ENCODE results near the gene ITIH6. TPM values are rescaled to one million over a fixed set of nuclear protein-coding genes. Genes with fewer than 3 reads are reported as not detected.
A peak's percentile ranks its signal among the peaks of the same experiment; 100 is the strongest.

ITIH6 gene
- total RNA-seq, 1 donor = not detected

- no peak for DNase-seq (ENCODE audit: insufficient read length, low spot score, missing footprints)
- Histone ChIP-seq H3K4me3 (ENCODE audit: insufficient read depth, low read length) (no peak overlapping the region), H3K27me3 (ENCODE audit: insufficient read depth, low read length) (no peaks in the 10 kb centered on the region), H3K79me2 (ENCODE audit: insufficient read depth, low read length) (no peaks in the 10 kb centered on the region), H3K27ac (ENCODE audit: low read depth, low read length) (no peak overlapping the region), H2AFZ (ENCODE audit: low read length) (no peak overlapping the region), H3K36me3 (ENCODE audit: insufficient read depth, low read length) (no peaks in the 10 kb centered on the region), H4K20me1 (ENCODE audit: insufficient read depth, low read length) (no peaks in the 10 kb centered on the region), H3K9me3 (ENCODE audit: low read depth, low read length) (no peaks in the 10 kb centered on the region), H3K4me2 (ENCODE audit: insufficient read depth, low read length) (no peak overlapping the region), H3K4me1 (ENCODE audit: insufficient read depth, low read length) (no peaks in the 10 kb centered on the region)
- no peak for TF ChIP-seq CTCF (IDR thresholded peaks at IDR 0.05; ENCODE audit: extremely low read depth, low read depth, low read length)
Observed at GRCh38 chrX:54714424-54714823, 83.6 kb downstream of the ITIH6 start.

- no peak for TF ChIP-seq CTCF (IDR thresholded peaks at IDR 0.05; ENCODE audit: extremely low read depth, low read depth, low read length)
- no peak overlapping the region for H3K4me2 ChIP-seq (ENCODE audit: insufficient read depth, low read length)
- no peaks in the 10 kb centered on the region for H3K36me3 ChIP-seq (ENCODE audit: insufficient read depth, low read length)
- no peaks in the 10 kb centered on the region for H4K20me1 ChIP-seq (ENCODE audit: insufficient read depth, low read length)
- no peak overlapping the region for H3K4me3 ChIP-seq (ENCODE audit: insufficient read depth, low read length)
- H3K27me3 ChIP-seq (ENCODE audit: insufficient read depth, low read length) = no peaks in the 10 kb centered on the region
- H3K4me1 ChIP-seq (ENCODE audit: insufficient read depth, low read length) = no peaks in the 10 kb centered on the region
- no peaks in the 10 kb centered on the region for H3K9me3 ChIP-seq (ENCODE audit: low read depth, low read length)
- DNase-seq (ENCODE audit: insufficient read length, low spot score, missing footprints) = no peak
- no peak overlapping the region for H2AFZ ChIP-seq (ENCODE audit: low read length)
- no peaks in the 10 kb centered on the region for H3K79me2 ChIP-seq (ENCODE audit: insufficient read depth, low read length)
- no peak overlapping the region for H3K27ac ChIP-seq (ENCODE audit: low read depth, low read length)
Observed at GRCh38 chrX:54711735-54712134, 86.3 kb downstream of the ITIH6 start.

- Histone ChIP-seq H3K4me2 (ENCODE audit: insufficient read depth, low read length) (no peak overlapping the region), H3K27ac (ENCODE audit: low read depth, low read length) (no peak overlapping the region), H3K36me3 (ENCODE audit: insufficient read depth, low read length) (no peaks in the 10 kb centered on the region), H3K4me1 (ENCODE audit: insufficient read depth, low read length) (no peaks in the 10 kb centered on the region), H3K79me2 (ENCODE audit: insufficient read depth, low read length) (no peaks in the 10 kb centered on the region), H3K4me3 (ENCODE audit: insufficient read depth, low read length) (no peak overlapping the region), H4K20me1 (ENCODE audit: insufficient read depth, low read length) (no peaks in the 10 kb centered on the region), H3K9me3 (ENCODE audit: low read depth, low read length) (no peaks in the 10 kb centered on the region), H2AFZ (ENCODE audit: low read length) (no peak overlapping the region), H3K27me3 (ENCODE audit: insufficient read depth, low read length) (no peaks in the 10 kb centered on the region)
- no peak for TF ChIP-seq CTCF (IDR thresholded peaks at IDR 0.05; ENCODE audit: extremely low read depth, low read depth, low read length)
- no peak for DNase-seq (ENCODE audit: insufficient read length, low spot score, missing footprints)
Observed at GRCh38 chrX:54710920-54711319, 87.1 kb downstream of the ITIH6 start.

GRCh38 chrX:54708404-54708803 lies 89.7 kb downstream of the ITIH6 start:
- no peaks in the 10 kb centered on the region for H3K36me3 ChIP-seq (ENCODE audit: insufficient read depth, low read length)
- H3K4me3 ChIP-seq (ENCODE audit: insufficient read depth, low read length) = no peak overlapping the region
- DNase-seq (ENCODE audit: insufficient read length, low spot score, missing footprints) = no peak
- no peaks in the 10 kb centered on the region for H3K27me3 ChIP-seq (ENCODE audit: insufficient read depth, low read length)
- H3K79me2 ChIP-seq (ENCODE audit: insufficient read depth, low read length) = no peaks in the 10 kb centered on the region
- no peaks in the 10 kb centered on the region for H4K20me1 ChIP-seq (ENCODE audit: insufficient read depth, low read length)
- no peak overlapping the region for H3K4me2 ChIP-seq (ENCODE audit: insufficient read depth, low read length)
- no peaks in the 10 kb centered on the region for H3K9me3 ChIP-seq (ENCODE audit: low read depth, low read length)
- no peak overlapping the region for H3K27ac ChIP-seq (ENCODE audit: low read depth, low read length)
- TF ChIP-seq CTCF (IDR thresholded peaks at IDR 0.05; ENCODE audit: extremely low read depth, low read depth, low read length) = no peak
- H3K4me1 ChIP-seq (ENCODE audit: insufficient read depth, low read length) = no peaks in the 10 kb centered on the region
- H2AFZ ChIP-seq (ENCODE audit: low read length) = no peak overlapping the region

Small RNA genes lying within 50 kb of the gene (small RNA-seq; reads per million reads assigned to genes)
- gene AL049732.1 (not detected), gene SNORA11 (37.4 reads per million, percentile 96 among the genes with 10 or more reads in this experiment)

Other genes with a start within 250 kb of the ITIH6 start
- gene MAGED2, start 9.5 kb upstream of the ITIH6 start, total RNA-seq = 200 and 207 TPM in 2 replicates
- 22.4 and 25.6 TPM in 2 replicates for gene TRO, start 122.6 kb upstream of the ITIH6 start, total RNA-seq
- not detected in 2 replicates for gene PFKFB1, start 195.9 kb upstream of the ITIH6 start, total RNA-seq
- gene APEX2, start 202.1 kb upstream of the ITIH6 start, total RNA-seq = 5.9 and 6.5 TPM in 2 replicates
- not detected in 2 replicates for gene ALAS2, start 232.7 kb upstream of the ITIH6 start, total RNA-seq

Data from osteoblast (primary cell).